ENCODE results near the gene ALOX15B.

GRCh38 chr17:8062807-8063483, 24.1 kb downstream of the ALOX15B start:
- TF ChIP-seq CTCF (IDR thresholded peaks at IDR 0.05 in 2 of 3, conservative IDR thresholded peaks at IDR 0.05 in 1 of 3; ENCODE audit: borderline replicate concordance in 1 of 3, insufficient read depth in 1 of 3, low read depth in 2 of 3, low read length in 2 of 3) (no peak), EZH2 (IDR thresholded peaks at IDR 0.05) (no peak), POLR2AphosphoS5 (IDR thresholded peaks at IDR 0.05; ENCODE audit: low read depth, low read length) (no peak), MAX (IDR thresholded peaks at IDR 0.05) (no peak), EGR1 (IDR thresholded peaks at IDR 0.05; ENCODE audit: low read depth) (no peak), POLR2A (IDR thresholded peaks at IDR 0.05; ENCODE audit: borderline replicate concordance, extremely low read depth, insufficient read depth, insufficient read length) (no peak)

Data from HCT116 (cell line).